H9 (cell line): ENCODE data around the gene CHD9NB. TPM values are rescaled to one million over a fixed set of nuclear protein-coding genes. Genes with fewer than 3 reads are reported as not detected.

Experiments
- DNase-seq: peaks from one replicate; pipeline ENCODE4 v3.0.0-alpha.2; 2017
- H2AFZ ChIP-seq: one replicate; pipeline ENCODE4 v1.6.1; 2013; ENCODE audit warnings: mild to moderate bottlenecking, low read length, control low read depth, moderate library complexity
- H2AK5ac ChIP-seq: 2 replicates; pipeline ENCODE4 v1.6.1; 2013; ENCODE audit warnings: low read length, control low read depth, mixed read lengths; ENCODE audit not compliant: insufficient read length
- H2BK120ac ChIP-seq: one replicate; pipeline ENCODE4 v1.6.1; 2013; ENCODE audit warnings: low read depth, mild to moderate bottlenecking, low read length, control low read depth, inconsistent platforms; ENCODE audit not compliant: poor library complexity, severe bottlenecking
- H2BK12ac ChIP-seq: 2 replicates; pipeline ENCODE4 v1.6.1; 2013; ENCODE audit warnings: low read length, control low read depth, mixed read lengths, low read depth; ENCODE audit not compliant: insufficient read length
- H2BK15ac ChIP-seq: 2 replicates; pipeline ENCODE4 v1.6.1; 2013; ENCODE audit warnings: low read depth, low read length, control low read depth
- H2BK20ac ChIP-seq: one replicate; pipeline ENCODE4 v1.6.1; 2013; ENCODE audit warnings: low read depth, mild to moderate bottlenecking, low read length, control low read depth, inconsistent platforms; ENCODE audit not compliant: poor library complexity, severe bottlenecking
- H2BK5ac ChIP-seq: 2 replicates; pipeline ENCODE4 v1.6.1; 2013; ENCODE audit warnings: low read length, control low read depth, mixed read lengths; ENCODE audit not compliant: insufficient read length
- H3K14ac ChIP-seq: 2 replicates; pipeline ENCODE4 v1.6.1; 2013; ENCODE audit warnings: low read length, control low read depth; ENCODE audit not compliant: insufficient read depth
- H3K18ac ChIP-seq: 2 replicates; pipeline ENCODE4 v1.6.1; 2013; ENCODE audit warnings: low read depth, mild to moderate bottlenecking, mixed read lengths, low read length, control low read depth; ENCODE audit not compliant: insufficient read length
- H3K23ac ChIP-seq: 2 replicates; pipeline ENCODE4 v1.6.1; 2013; ENCODE audit warnings: low read length, control low read depth, mixed read lengths, low read depth; ENCODE audit not compliant: insufficient read length
- H3K23me2 ChIP-seq: 2 replicates; pipeline ENCODE4 v1.6.1; 2013; ENCODE audit warnings: low read depth, mild to moderate bottlenecking, mixed read lengths, low read length, control low read depth; ENCODE audit not compliant: insufficient read length, poor library complexity, severe bottlenecking
- H3K27ac ChIP-seq: 2 replicates; pipeline ENCODE4 v1.5.1; 2013; ENCODE audit warnings: low read length, control low read depth, mixed read lengths, low read depth; ENCODE audit not compliant: insufficient read length
- H3K27me3 ChIP-seq: 2 replicates; pipeline ENCODE4 v1.6.1; 2013; ENCODE audit warnings: low read length, control low read depth, inconsistent platforms; ENCODE audit not compliant: insufficient read depth
- H3K4ac ChIP-seq: 2 replicates; pipeline ENCODE4 v1.6.1; 2013; ENCODE audit warnings: low read depth, mild to moderate bottlenecking, control low read depth, inconsistent platforms, low read length, moderate library complexity
- H3K4me1 ChIP-seq: 2 replicates; pipeline ENCODE4 v1.6.1; 2013; ENCODE audit warnings: low read length, control low read depth, inconsistent platforms; ENCODE audit not compliant: insufficient read depth
- H3K4me2 ChIP-seq: 2 replicates; pipeline ENCODE4 v1.6.1; 2013; ENCODE audit warnings: low read length, control low read depth, mixed read lengths; ENCODE audit not compliant: insufficient read length, insufficient read depth
- H3K56ac ChIP-seq: 2 replicates; pipeline ENCODE4 v1.6.1; 2013; ENCODE audit warnings: low read depth, mild to moderate bottlenecking, mixed read lengths, low read length, control low read depth; ENCODE audit not compliant: insufficient read length
- H3K79me1 ChIP-seq: 2 replicates; pipeline ENCODE4 v1.6.1; 2013; ENCODE audit warnings: low read depth, mild to moderate bottlenecking, moderate library complexity, low read length, control low read depth, inconsistent platforms; ENCODE audit not compliant: insufficient read depth, poor library complexity, severe bottlenecking
- H3K79me2 ChIP-seq: 2 replicates; pipeline ENCODE4 v1.6.1; 2013; ENCODE audit warnings: low read length, control low read depth, inconsistent platforms; ENCODE audit not compliant: insufficient read depth
- H3K9ac ChIP-seq: 2 replicates; pipeline ENCODE4 v1.6.1; 2013; ENCODE audit warnings: low read length, control low read depth, mixed read lengths; ENCODE audit not compliant: insufficient read length; ENCODE audit errors: extremely low read depth
- H3K9me3 ChIP-seq: one replicate; pipeline ENCODE4 v1.6.1; 2013; ENCODE audit warnings: low read depth, low read length, inconsistent platforms; ENCODE audit not compliant: control insufficient read depth
- H3T11ph ChIP-seq: one replicate; pipeline ENCODE4 v1.6.1; 2013; ENCODE audit warnings: mild to moderate bottlenecking, low read length, control low read depth, inconsistent platforms
- H4K20me1 ChIP-seq: one replicate; pipeline ENCODE4 v1.6.1; 2013; ENCODE audit not compliant: control insufficient read depth, insufficient read length, insufficient read depth
- H4K5ac ChIP-seq: 2 replicates; pipeline ENCODE4 v1.6.1; 2013; ENCODE audit warnings: low read depth, mild to moderate bottlenecking, mixed read lengths, low read length, control low read depth; ENCODE audit not compliant: insufficient read length
- H4K8ac ChIP-seq: replicated peaks from 2 replicates; pipeline ENCODE4 v1.6.1; 2013; ENCODE audit warnings: low read length, control low read depth, mixed read lengths, low read depth; ENCODE audit not compliant: insufficient read length
- H4K91ac ChIP-seq: 2 replicates; pipeline ENCODE4 v1.6.1; 2013; ENCODE audit warnings: low read depth, mild to moderate bottlenecking, moderate library complexity, mixed read lengths, low read length, control low read depth; ENCODE audit not compliant: insufficient read length
- H3K27ac Mint-ChIP-seq, 3 experiments: 2 replicates in 2 of 3; 3 replicates in 1 of 3; pipeline ENCODE4 v1.8.0; 2020 to 2021; ENCODE audit warnings: mixed read lengths in 3 of 3, mild to moderate bottlenecking in 1 of 3, moderate library complexity in 1 of 3
- H3K27me3 Mint-ChIP-seq: 2 replicates; pipeline ENCODE4 v1.8.0; 2021; ENCODE audit warnings: low read depth, mild to moderate bottlenecking, moderate library complexity, mixed read lengths
- H3K36me3 Mint-ChIP-seq, 3 experiments: 2 replicates in 2 of 3; 3 replicates in 1 of 3; pipeline ENCODE4 v1.8.0; 2020 to 2021; ENCODE audit warnings: low read depth in 3 of 3, mixed read lengths in 3 of 3; ENCODE audit not compliant: insufficient read depth in 1 of 3
- H3K4me1 Mint-ChIP-seq, 2 experiments: 2 replicates each; pipeline ENCODE4 v1.8.0; 2020; ENCODE audit warnings: mixed read lengths in 2 of 2
- H3K4me3 Mint-ChIP-seq, 2 experiments: 2 replicates in 1 of 2; 3 replicates in 1 of 2; pipeline ENCODE4 v1.8.0; 2020 to 2021; ENCODE audit warnings: mild to moderate bottlenecking in 2 of 2, mixed read lengths in 2 of 2, moderate library complexity in 1 of 2
- H3K9me3 Mint-ChIP-seq, 2 experiments: 2 replicates in 1 of 2; 3 replicates in 1 of 2; pipeline ENCODE4 v1.8.0; 2020; ENCODE audit warnings: mild to moderate bottlenecking in 2 of 2, mixed read lengths in 2 of 2, moderate library complexity in 1 of 2
- WGBS: extraction: QIAGEN DNeasy Blood & Tissue Kit; methylation state at CpG from one replicate; pipeline ENCODE4 v1.1.7; 2013; ENCODE audit warnings: missing lambda C conversion rate, low lambda C conversion rate, mixed read lengths; ENCODE audit not compliant: insufficient read length; ENCODE audit errors: extremely low coverage; 5-methylcytosine and 5-hydroxymethylcytosine counted together
- total RNA-seq: library from RNA; stranded (reverse); gene quantifications from 2 replicates; pipeline ENCODE4 v1.2.1, GENCODE V29; 2021
- TF ChIP-seq, protein P1 (sequence below): fragments of 200-600 bp; sonication (generic); conservative IDR thresholded peaks from 3 replicates; pipeline ENCODE4 v1.8.0; 2021; ENCODE audit warnings: antibody characterized with exemption, mild to moderate bottlenecking

Gene CHD9NB
- total RNA-seq, 1 experiment from 2014 or later: 3.3 TPM

DNA sequence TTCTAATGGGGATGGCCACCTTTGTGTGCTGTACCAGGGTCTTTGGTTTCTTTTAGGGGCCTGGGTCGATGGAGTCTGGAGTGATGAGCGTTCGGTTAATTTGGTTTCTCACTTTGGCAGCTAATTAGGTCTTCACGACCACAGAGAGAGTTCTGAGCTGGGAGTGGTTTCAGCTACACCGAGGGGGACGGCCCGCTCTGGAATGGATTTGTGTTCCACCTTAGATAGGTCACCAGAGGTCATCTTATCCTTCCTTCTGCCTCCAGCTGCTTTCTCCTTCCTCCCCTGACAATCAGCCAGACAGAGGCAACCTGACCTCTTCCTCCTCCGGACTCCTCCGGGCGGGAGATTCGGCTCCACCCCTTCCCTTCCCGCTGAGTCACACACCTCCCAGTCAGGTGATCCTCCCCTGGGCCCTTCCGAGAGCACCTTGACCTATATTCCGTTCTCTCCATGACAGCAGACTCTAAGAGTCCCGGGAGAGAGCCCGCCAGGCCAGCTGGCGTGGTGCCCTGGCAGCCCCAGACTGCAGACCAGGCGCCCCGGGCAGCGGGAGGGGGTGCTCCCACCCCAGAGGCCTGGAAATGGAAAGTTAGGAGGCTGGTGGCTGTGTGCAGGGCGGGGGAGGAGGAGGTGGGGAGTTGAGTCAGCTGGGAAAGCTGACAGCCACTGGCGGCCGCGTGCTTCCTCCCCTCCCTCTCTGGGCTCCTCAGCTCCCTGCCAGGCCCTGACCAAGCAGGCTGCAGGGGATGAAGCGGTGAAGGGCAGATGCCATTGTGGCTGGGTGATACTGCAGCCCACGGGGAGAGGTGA lies 46.8 kb upstream of the CHD9NB start:
- H3K9ac ChIP-seq: no peak overlapping the region

More for the DNA sequence above, 46.8 kb upstream of the CHD9NB start:
- Histone ChIP-seq H2AK5ac (no peak overlapping the region), H3K9me3 (no peaks in the 10 kb centered on the region), H4K20me1 (no peaks in the 10 kb centered on the region), H2BK5ac (no peak overlapping the region), H3K4ac (no peak overlapping the region), H3K79me1 (no peaks in the 10 kb centered on the region), H4K8ac (no peak overlapping the region), H3K4me1 (peaks cover 4% of the 10 kb centered on the region; the same call in 1 of the 2 replicates), H3K14ac (0 out of 2 replicates have a peak overlapping the region, but pooled peaks have one; percentile 14), H3T11ph (no peak overlapping the region), H3K56ac (no peak overlapping the region), H3K27me3 (no peaks in the 10 kb centered on the region), H4K5ac (no peak overlapping the region), H2BK12ac (no peak overlapping the region), H2AFZ (no peak overlapping the region), H3K18ac (peak overlapping the region; percentile 20), H4K91ac (no peak overlapping the region), H2BK120ac (no peak overlapping the region), H3K23ac (no peak overlapping the region), H3K79me2 (0 out of 2 replicates have a peak, but pooled peaks cover 3% of the 10 kb centered on the region), H2BK20ac (no peak overlapping the region), H2BK15ac (no peak overlapping the region), H3K23me2 (peaks cover 4% of the 10 kb centered on the region), H3K27ac (peak overlapping the region; percentile 35), H3K4me2 (peak overlapping the region; percentile 73)
- TF ChIP-seq, protein P1, sequence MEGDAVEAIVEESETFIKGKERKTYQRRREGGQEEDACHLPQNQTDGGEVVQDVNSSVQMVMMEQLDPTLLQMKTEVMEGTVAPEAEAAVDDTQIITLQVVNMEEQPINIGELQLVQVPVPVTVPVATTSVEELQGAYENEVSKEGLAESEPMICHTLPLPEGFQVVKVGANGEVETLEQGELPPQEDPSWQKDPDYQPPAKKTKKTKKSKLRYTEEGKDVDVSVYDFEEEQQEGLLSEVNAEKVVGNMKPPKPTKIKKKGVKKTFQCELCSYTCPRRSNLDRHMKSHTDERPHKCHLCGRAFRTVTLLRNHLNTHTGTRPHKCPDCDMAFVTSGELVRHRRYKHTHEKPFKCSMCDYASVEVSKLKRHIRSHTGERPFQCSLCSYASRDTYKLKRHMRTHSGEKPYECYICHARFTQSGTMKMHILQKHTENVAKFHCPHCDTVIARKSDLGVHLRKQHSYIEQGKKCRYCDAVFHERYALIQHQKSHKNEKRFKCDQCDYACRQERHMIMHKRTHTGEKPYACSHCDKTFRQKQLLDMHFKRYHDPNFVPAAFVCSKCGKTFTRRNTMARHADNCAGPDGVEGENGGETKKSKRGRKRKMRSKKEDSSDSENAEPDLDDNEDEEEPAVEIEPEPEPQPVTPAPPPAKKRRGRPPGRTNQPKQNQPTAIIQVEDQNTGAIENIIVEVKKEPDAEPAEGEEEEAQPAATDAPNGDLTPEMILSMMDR: no peak
- DNase-seq: peak; percentile 96
- Mint-ChIP-seq H3K4me3 (peak overlapping the region; percentile 50 to 75), H3K27me3 (no peaks in the 10 kb centered on the region), H3K36me3 (peaks cover 2 to 4% (median 4%) of the 10 kb centered on the region in 3 experiments; a peak in 4 of 7 replicates), H3K27ac (peak overlapping the region; percentile 88 to 98 (median 97)), H3K9me3 (no peaks in the 10 kb centered on the region), H3K4me1 (peaks cover 24 to 39% of the 10 kb centered on the region in 2 experiments)
- WGBS: no CpG with 5 or more reads among the region's 26 CpGs
